Measurements from ENCODE around the gene CD40LG. TPM values are rescaled to one million over a fixed set of nuclear protein-coding genes. Genes with fewer than 3 reads are reported as not detected.

The CD40LG gene
- total RNA-seq, 4 donors from 2014 or later = 0.20 to 1.3 TPM; not detected in 2

DNA sequence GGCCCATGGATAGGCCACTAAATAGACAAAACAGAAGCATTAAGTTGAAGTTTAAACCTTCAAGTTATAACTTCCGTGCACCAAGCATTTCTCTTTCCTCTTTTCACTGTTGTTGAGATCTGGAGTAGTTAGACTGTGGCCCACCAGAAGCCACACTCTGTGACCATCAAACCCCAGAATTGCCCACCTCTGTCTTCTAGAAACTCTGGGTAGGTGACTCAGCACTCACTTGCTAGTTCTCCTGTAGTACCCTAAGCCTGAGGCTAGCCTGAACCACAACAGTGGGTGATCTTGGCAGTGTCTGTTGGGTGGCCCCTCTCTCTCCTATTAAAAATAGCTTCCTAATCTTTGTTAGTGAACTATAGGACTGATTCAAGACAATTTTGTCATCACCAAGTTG lies 24.6 kb upstream of the CD40LG start:
- Histone ChIP-seq H3K36me3 (no peaks in the 10 kb centered on the region), H3K4me1 (no peaks in the 10 kb centered on the region), H3K9me3 (no peaks in the 10 kb centered on the region), H3K4me3 (no peak overlapping the region), H3K27ac (no peak overlapping the region), H3K27me3 (peaks cover 0 to 6% of the 10 kb centered on the region in 2 donors)
- TF ChIP-seq POLR2A (IDR thresholded peaks at IDR 0.05) (no peak), CTCF (IDR thresholded peaks at IDR 0.05) (no peak), EP300 (IDR thresholded peaks at IDR 0.05) (no peak)
- no peak for DNase-seq (ENCODE audit: low spot score in 2 of 2)
- WGBS, 2 donors = 78 to 83% methylated on average over 1 of the region's 1 CpG

GRCh38 chrX:136625246-136625645 lies 22.7 kb upstream of the CD40LG start:
- Histone ChIP-seq H3K36me3 (no peaks in the 10 kb centered on the region), H3K27ac (no peak overlapping the region), H3K4me3 (no peak overlapping the region), H3K9me3 (no peaks in the 10 kb centered on the region), H3K4me1 (no peaks in the 10 kb centered on the region), H3K27me3 (peaks cover 0 to 6% of the 10 kb centered on the region in 2 donors)
- no peak for DNase-seq (ENCODE audit: low spot score in 2 of 2)
- TF ChIP-seq EP300 (IDR thresholded peaks at IDR 0.05) = no peak
- TF ChIP-seq CTCF (IDR thresholded peaks at IDR 0.05) = no peak
- TF ChIP-seq POLR2A (IDR thresholded peaks at IDR 0.05) = no peak
- 70 to 96% methylated on average over 2 of the region's 2 CpGs for WGBS, 2 donors

GRCh38 chrX:136626237-136626636 lies 21.7 kb upstream of the CD40LG start:
- peaks cover 0 to 6% of the 10 kb centered on the region in 2 donors for H3K27me3 ChIP-seq
- H3K4me1 ChIP-seq = no peaks in the 10 kb centered on the region
- no peaks in the 10 kb centered on the region for H3K36me3 ChIP-seq
- no peak for DNase-seq (ENCODE audit: low spot score in 2 of 2)
- WGBS, 2 donors = 47 to 92% methylated on average over 2 of the region's 2 CpGs
- H3K4me3 ChIP-seq = no peak overlapping the region
- H3K27ac ChIP-seq = no peak overlapping the region
- TF ChIP-seq CTCF (IDR thresholded peaks at IDR 0.05) (no peak), POLR2A (IDR thresholded peaks at IDR 0.05) (no peak), EP300 (IDR thresholded peaks at IDR 0.05) (no peak)
- H3K9me3 ChIP-seq = no peaks in the 10 kb centered on the region

- 68 to 78% methylated on average over 1 of the region's 1 CpG for WGBS, 2 donors
- Histone ChIP-seq H3K27me3 (peaks cover 0 to 6% of the 10 kb centered on the region in 2 donors), H3K36me3 (no peaks in the 10 kb centered on the region), H3K9me3 (no peaks in the 10 kb centered on the region), H3K27ac (no peak overlapping the region), H3K4me3 (no peak overlapping the region), H3K4me1 (no peaks in the 10 kb centered on the region)
- no peak for DNase-seq (ENCODE audit: low spot score in 2 of 2)
- no peak for TF ChIP-seq POLR2A (IDR thresholded peaks at IDR 0.05)
- no peak for TF ChIP-seq CTCF (IDR thresholded peaks at IDR 0.05)
- no peak for TF ChIP-seq EP300 (IDR thresholded peaks at IDR 0.05)
Measured at GRCh38 chrX:136626891-136627290, 21.1 kb upstream of the CD40LG start.

GRCh38 chrX:136627409-136627808 lies 20.5 kb upstream of the CD40LG start:
- TF ChIP-seq POLR2A (IDR thresholded peaks at IDR 0.05) (no peak), CTCF (IDR thresholded peaks at IDR 0.05) (no peak), EP300 (IDR thresholded peaks at IDR 0.05) (no peak)
- H3K4me3 ChIP-seq = no peak overlapping the region
- H3K4me1 ChIP-seq = no peaks in the 10 kb centered on the region
- no peak overlapping the region for H3K27ac ChIP-seq
- WGBS, 2 donors = 78 to 92% methylated on average over 4 of the region's 4 CpGs
- peaks cover 0 to 6% of the 10 kb centered on the region in 2 donors for H3K27me3 ChIP-seq
- DNase-seq (ENCODE audit: low spot score in 2 of 2) = no peak
- H3K36me3 ChIP-seq = no peaks in the 10 kb centered on the region
- H3K9me3 ChIP-seq = no peaks in the 10 kb centered on the region

All from tibial nerve (tissue), 4 donors.